Neural progenitor cell (in vitro differentiated cells): ENCODE data around the gene ALDOA. TPM values are rescaled to one million over a fixed set of nuclear protein-coding genes. Genes with fewer than 3 reads are reported as not detected.
A peak's percentile ranks its signal among the peaks of the same experiment; 100 is the strongest.

Experiments
- DNase-seq: peaks from one replicate; pipeline ENCODE4 v3.0.0-alpha.2; 2016; ENCODE audit warnings: low spot score
- H2AFZ ChIP-seq: fragments of 200-600 bp; sonication (generic); replicated peaks from 2 replicates; pipeline ENCODE4 v1.6.1; 2016; ENCODE audit warnings: antibody characterized with exemption
- H3F3A ChIP-seq: fragments of 200-600 bp; sonication (generic); 2 replicates; pipeline ENCODE4 v1.6.1; 2016; ENCODE audit warnings: antibody characterized with exemption, low read depth
- H3K27ac ChIP-seq: fragments of 200-600 bp; sonication (generic); 2 replicates; pipeline ENCODE4 v1.5.1; 2016; ENCODE audit warnings: mild to moderate bottlenecking
- H3K27me3 ChIP-seq: fragments of 200-600 bp; sonication (generic); 2 replicates; pipeline ENCODE4 v1.6.1; 2016; ENCODE audit warnings: mild to moderate bottlenecking, moderate library complexity
- H3K36me3 ChIP-seq: fragments of 200-600 bp; sonication (generic); 2 replicates; pipeline ENCODE4 v1.5.1; 2016
- H3K4me1 ChIP-seq: fragments of 200-600 bp; sonication (generic); 2 replicates; pipeline ENCODE4 v1.6.1; 2016; ENCODE audit warnings: mixed run types
- H3K4me2 ChIP-seq: fragments of 200-600 bp; sonication (generic); 2 replicates; pipeline ENCODE4 v1.6.1; 2016
- H3K4me3 ChIP-seq: fragments of 200-600 bp; sonication (generic); 2 replicates; pipeline ENCODE4 v1.5.1; 2016
- H3K79me2 ChIP-seq: fragments of 200-600 bp; sonication (generic); 2 replicates; pipeline ENCODE4 v1.6.1; 2016; ENCODE audit warnings: low read depth
- H3K9ac ChIP-seq: fragments of 200-600 bp; sonication (generic); 2 replicates; pipeline ENCODE4 v1.6.1; 2016
- H3K9me3 ChIP-seq: fragments of 200-600 bp; sonication (generic); 2 replicates; pipeline ENCODE4 v1.5.1; 2016; ENCODE audit warnings: low read depth
- H4K20me1 ChIP-seq: fragments of 200-600 bp; sonication (generic); 2 replicates; pipeline ENCODE4 v1.6.1; 2016; ENCODE audit warnings: low read depth
- H3K27ac Mint-ChIP-seq: 3 replicates; pipeline ENCODE4 v1.8.0; 2021; ENCODE audit warnings: mixed read lengths
- H3K27me3 Mint-ChIP-seq: 2 replicates; pipeline ENCODE4 v1.8.0; 2022; ENCODE audit warnings: low read depth, mild to moderate bottlenecking, inconsistent platforms, moderate library complexity, mixed read lengths; ENCODE audit not compliant: insufficient read depth
- H3K36me3 Mint-ChIP-seq: 3 replicates; pipeline ENCODE4 v1.8.0; 2021; ENCODE audit warnings: mixed read lengths
- H3K4me1 Mint-ChIP-seq: 3 replicates; pipeline ENCODE4 v1.8.0; 2021; ENCODE audit warnings: mixed read lengths
- H3K4me3 Mint-ChIP-seq: 3 replicates; pipeline ENCODE4 v1.8.0; 2021; ENCODE audit warnings: mild to moderate bottlenecking, moderate library complexity, mixed read lengths
- H3K9me3 Mint-ChIP-seq: 3 replicates; pipeline ENCODE4 v1.8.0; 2020; ENCODE audit warnings: mixed read lengths
- EZH2 ChIP-seq: fragments of 200-600 bp; sonication (generic); IDR thresholded peaks from 2 replicates; pipeline ENCODE4 v1.6.1; 2017; ENCODE audit warnings: antibody characterized with exemption, mild to moderate bottlenecking, moderate library complexity
- EZH2phosphoT487 ChIP-seq: fragments of 200-600 bp; sonication (generic); IDR thresholded peaks from 2 replicates; pipeline ENCODE4 v1.6.1; 2017; ENCODE audit warnings: antibody characterized with exemption
- total RNA-seq: library from RNA; depleted of rRNA; stranded (reverse); fragments of >200 nt; gene quantifications from 2 replicates; pipeline ENCODE4 v1.2.3, GENCODE V29; 2015; ENCODE audit warnings: low replicate concordance
- TF ChIP-seq, protein P1 (sequence below): fragments of 200-600 bp; sonication (generic); IDR thresholded peaks from 2 replicates; pipeline ENCODE4 v1.5.1; 2017; ENCODE audit warnings: antibody characterized with exemption, mild to moderate bottlenecking

ALDOA gene
- total RNA-seq, 1 donor from 2014 or later: 469 TPM

DNA sequence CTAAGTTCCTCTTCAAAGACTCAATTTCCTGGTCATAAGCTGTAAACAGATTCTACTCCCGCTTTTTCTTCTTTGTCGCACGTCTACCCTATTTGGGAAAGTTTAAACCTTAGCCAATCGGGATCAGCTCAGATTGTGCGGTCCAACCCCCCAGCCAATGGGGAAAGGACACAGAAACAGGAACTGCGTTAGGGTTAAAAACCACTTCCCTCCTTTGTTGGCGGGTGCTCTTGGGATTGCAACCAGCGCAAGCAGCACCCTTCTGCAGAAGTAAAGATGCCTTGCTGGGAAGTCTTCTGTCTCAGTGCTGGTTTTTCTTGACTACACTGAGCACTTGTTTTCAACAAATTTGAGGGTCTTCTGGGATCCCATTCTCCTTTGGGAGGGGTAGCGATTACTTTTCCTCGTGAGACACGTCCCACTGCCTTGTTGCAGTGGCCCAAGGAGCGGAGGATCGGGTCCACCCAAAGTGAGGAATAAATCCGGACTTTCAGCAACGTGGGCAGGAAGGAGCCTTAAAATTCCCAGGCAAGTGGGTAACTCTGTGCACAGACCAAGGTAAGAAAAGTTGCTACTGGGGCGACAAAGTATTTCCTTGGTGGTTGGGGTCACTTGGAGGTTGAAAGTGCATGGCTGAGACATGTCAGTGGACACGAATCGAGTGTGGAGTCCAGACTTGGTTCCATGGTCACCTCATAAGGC lies 31.5 kb downstream of the ALDOA start:
- Histone ChIP-seq H3K4me3 (peak overlapping the region; percentile 83), H2AFZ (peak overlapping the region; percentile 38), H4K20me1 (peaks cover 50% of the 10 kb centered on the region), H3K36me3 (peaks cover 9% of the 10 kb centered on the region), H3K27me3 (no peaks in the 10 kb centered on the region), H3K79me2 (peaks cover 52% of the 10 kb centered on the region), H3F3A (peaks cover 38% of the 10 kb centered on the region), H3K4me1 (peaks cover 39% of the 10 kb centered on the region), H3K27ac (peak overlapping the region; percentile 99), H3K9me3 (no peaks in the 10 kb centered on the region), H3K9ac (peak overlapping the region; percentile 83), H3K4me2 (peak overlapping the region; percentile 97)
- H3K9me3 Mint-ChIP-seq: peaks cover 20% of the 10 kb centered on the region
- peaks cover 3% of the 10 kb centered on the region for H3K27me3 Mint-ChIP-seq
- H3K4me3 Mint-ChIP-seq: peak overlapping the region; percentile 81
- H3K36me3 Mint-ChIP-seq: peaks cover 17% of the 10 kb centered on the region
- DNase-seq: peak; percentile 91
- peak overlapping the region; percentile 83 for H3K27ac Mint-ChIP-seq
- TF ChIP-seq, protein P1, sequence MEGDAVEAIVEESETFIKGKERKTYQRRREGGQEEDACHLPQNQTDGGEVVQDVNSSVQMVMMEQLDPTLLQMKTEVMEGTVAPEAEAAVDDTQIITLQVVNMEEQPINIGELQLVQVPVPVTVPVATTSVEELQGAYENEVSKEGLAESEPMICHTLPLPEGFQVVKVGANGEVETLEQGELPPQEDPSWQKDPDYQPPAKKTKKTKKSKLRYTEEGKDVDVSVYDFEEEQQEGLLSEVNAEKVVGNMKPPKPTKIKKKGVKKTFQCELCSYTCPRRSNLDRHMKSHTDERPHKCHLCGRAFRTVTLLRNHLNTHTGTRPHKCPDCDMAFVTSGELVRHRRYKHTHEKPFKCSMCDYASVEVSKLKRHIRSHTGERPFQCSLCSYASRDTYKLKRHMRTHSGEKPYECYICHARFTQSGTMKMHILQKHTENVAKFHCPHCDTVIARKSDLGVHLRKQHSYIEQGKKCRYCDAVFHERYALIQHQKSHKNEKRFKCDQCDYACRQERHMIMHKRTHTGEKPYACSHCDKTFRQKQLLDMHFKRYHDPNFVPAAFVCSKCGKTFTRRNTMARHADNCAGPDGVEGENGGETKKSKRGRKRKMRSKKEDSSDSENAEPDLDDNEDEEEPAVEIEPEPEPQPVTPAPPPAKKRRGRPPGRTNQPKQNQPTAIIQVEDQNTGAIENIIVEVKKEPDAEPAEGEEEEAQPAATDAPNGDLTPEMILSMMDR: no peak
- TF ChIP-seq EZH2phosphoT487 (no peak), EZH2 (no peak)
- H3K4me1 Mint-ChIP-seq: peaks cover 35% of the 10 kb centered on the region

DNA sequence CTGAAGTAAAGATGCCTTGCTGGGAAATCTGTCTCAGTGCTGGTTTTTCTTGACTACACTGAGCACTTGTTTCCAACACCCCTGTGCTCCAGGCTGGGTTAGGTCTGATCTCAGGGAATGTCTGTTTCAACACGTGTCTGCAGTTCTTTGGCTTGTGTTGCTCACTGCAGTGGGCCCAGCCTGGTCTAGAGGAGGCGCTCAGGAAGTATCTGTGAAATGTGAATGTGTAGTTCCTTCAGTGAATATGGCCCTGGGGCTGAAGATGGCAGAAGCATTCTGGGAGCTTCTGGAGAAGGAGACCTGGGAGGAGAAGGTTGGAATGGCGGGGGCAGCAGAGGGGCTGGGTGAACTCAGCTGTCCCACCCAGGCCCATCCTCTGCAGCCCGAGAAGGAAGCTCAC lies 38.5 kb downstream of the ALDOA start:
- H2AFZ ChIP-seq: no peak overlapping the region
- H3K27me3 Mint-ChIP-seq: no peaks in the 10 kb centered on the region
- no peak overlapping the region for H3K4me3 ChIP-seq
- peaks cover 22% of the 10 kb centered on the region for H3K4me1 ChIP-seq
- H3K4me2 ChIP-seq: no peak overlapping the region
- no peaks in the 10 kb centered on the region for H3K4me1 Mint-ChIP-seq
- H3K4me3 Mint-ChIP-seq: peak overlapping the region; percentile 30
- H3K9me3 Mint-ChIP-seq: no peaks in the 10 kb centered on the region
- H3K27ac ChIP-seq: no peak overlapping the region
- no peak for DNase-seq
- H3K36me3 ChIP-seq: peaks cover 16% of the 10 kb centered on the region
- H3K36me3 Mint-ChIP-seq: peaks cover 13% of the 10 kb centered on the region
- H4K20me1 ChIP-seq: peaks cover 92% of the 10 kb centered on the region
- no peaks in the 10 kb centered on the region for H3K9me3 ChIP-seq
- H3K27ac Mint-ChIP-seq: no peak overlapping the region
- no peaks in the 10 kb centered on the region for H3K27me3 ChIP-seq
- no peak for TF ChIP-seq EZH2
- TF ChIP-seq, protein P1: no peak
- TF ChIP-seq EZH2phosphoT487: no peak
- no peak overlapping the region for H3K9ac ChIP-seq
- H3F3A ChIP-seq: peaks cover 5% of the 10 kb centered on the region
- peaks cover 76% of the 10 kb centered on the region for H3K79me2 ChIP-seq

DNA sequence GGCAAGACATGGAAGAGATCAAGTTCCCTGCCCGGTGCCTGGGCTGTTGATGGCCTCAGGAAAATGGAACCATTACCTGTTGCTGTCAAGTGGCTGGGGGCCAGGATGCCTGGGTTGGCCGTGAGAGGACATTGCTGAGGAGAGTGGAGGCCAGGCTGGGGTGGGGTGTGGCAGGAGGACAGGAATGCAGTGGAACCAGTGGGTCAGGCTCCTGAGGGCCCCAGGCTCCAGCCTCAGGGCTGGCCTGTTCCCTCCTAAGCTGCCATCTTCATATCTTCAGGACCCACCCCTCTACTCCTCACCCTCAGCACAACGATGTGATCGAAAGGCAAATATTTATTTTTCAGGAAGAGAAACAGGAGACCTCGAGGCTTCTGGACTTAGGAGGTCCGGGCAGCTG lies 38.9 kb downstream of the ALDOA start:
- Mint-ChIP-seq H3K4me3 (peak overlapping the region; percentile 30), H3K27me3 (no peaks in the 10 kb centered on the region), H3K27ac (no peak overlapping the region), H3K4me1 (no peaks in the 10 kb centered on the region), H3K9me3 (no peaks in the 10 kb centered on the region), H3K36me3 (peaks cover 13% of the 10 kb centered on the region)
- peaks cover 72% of the 10 kb centered on the region for H3K79me2 ChIP-seq
- no peak overlapping the region for H3K4me3 ChIP-seq
- H3K4me2 ChIP-seq: no peak overlapping the region
- no peak overlapping the region for H2AFZ ChIP-seq
- H4K20me1 ChIP-seq: peaks cover 88% of the 10 kb centered on the region
- H3K9me3 ChIP-seq: no peaks in the 10 kb centered on the region
- DNase-seq: no peak
- H3K36me3 ChIP-seq: peaks cover 16% of the 10 kb centered on the region
- H3F3A ChIP-seq: peaks cover 9% of the 10 kb centered on the region
- peaks cover 19% of the 10 kb centered on the region for H3K4me1 ChIP-seq
- no peak overlapping the region for H3K27ac ChIP-seq
- H3K27me3 ChIP-seq: no peaks in the 10 kb centered on the region
- no peak overlapping the region for H3K9ac ChIP-seq
- TF ChIP-seq, protein P1: no peak
- TF ChIP-seq EZH2: no peak
- TF ChIP-seq EZH2phosphoT487: no peak
